MCF 10A (cell line): ENCODE data around the gene KNDC1. TPM values are rescaled to one million over a fixed set of nuclear protein-coding genes. Genes with fewer than 3 reads are reported as not detected.

Source experiments
- BruUV-seq: library from RNA; stranded (reverse); fragments of 400-500 nt; replicated peaks from 2 replicates; lab custom pipeline; 2021; lab: Mats Ljungman, UMichigan
- CTCF ChIA-PET: fragments of 300-600 bp; sonication (Branson Sonifier 250); formaldehyde crosslinking; extraction: SDS; loops from one replicate; lab custom pipeline; 2021; ENCODE audit warnings: antibody characterized with exemption, inconsistent platforms; lab: Yijun Ruan, JAX
- POLR2A ChIA-PET: fragments of 300-600, 350-650 bp; sonication (Branson Sonifier 250); formaldehyde crosslinking; extraction: SDS; loops from one replicate; lab custom pipeline; 2020; ENCODE audit warnings: antibody characterized with exemption, inconsistent platforms; lab: Yijun Ruan, JAX
- DNase-seq: peaks from one replicate; pipeline ENCODE4 v3.0.0-alpha.2; 2018; ENCODE audit not compliant: unreplicated experiment
- H3K27ac Mint-ChIP-seq: one replicate; pipeline ENCODE4 v1.8.0; 2022; ENCODE audit warnings: mild to moderate bottlenecking, low read depth, mixed read lengths; ENCODE audit not compliant: unreplicated experiment
- H3K27me3 Mint-ChIP-seq: one replicate; pipeline ENCODE4 v1.8.0; 2022; ENCODE audit warnings: mixed read lengths; ENCODE audit not compliant: insufficient read depth, unreplicated experiment
- H3K36me3 Mint-ChIP-seq: one replicate; pipeline ENCODE4 v1.8.0; 2022; ENCODE audit warnings: mild to moderate bottlenecking, moderate library complexity, mixed read lengths; ENCODE audit not compliant: insufficient read depth, unreplicated experiment
- H3K4me1 Mint-ChIP-seq: one replicate; pipeline ENCODE4 v1.8.0; 2022; ENCODE audit warnings: mixed read lengths; ENCODE audit not compliant: insufficient read depth, unreplicated experiment
- H3K4me3 Mint-ChIP-seq: one replicate; pipeline ENCODE4 v1.8.0; 2022; ENCODE audit warnings: mild to moderate bottlenecking, moderate library complexity, mixed read lengths; ENCODE audit not compliant: unreplicated experiment
- H3K9me3 Mint-ChIP-seq: one replicate; pipeline ENCODE4 v1.8.0; 2022; ENCODE audit warnings: mixed read lengths; ENCODE audit not compliant: unreplicated experiment
- CTCF ChIP-seq: fragments of 200-600 bp; IDR thresholded peaks from one replicate; pipeline ENCODE4 v1.8.0; 2022; ENCODE audit warnings: antibody characterized with exemption, mild to moderate bottlenecking; ENCODE audit not compliant: unreplicated experiment
- intact Hi-C: fragments of 100-400 bp; cut with micrococcal nuclease; formaldehyde crosslinking; loops from 2 replicates; pipeline ENCODE4 v1.14.1; 2022
- total RNA-seq: library from RNA; stranded (reverse); gene quantifications from 2 replicates; pipeline ENCODE4 v1.2.3, GENCODE V29; 2022

The KNDC1 gene
- total RNA-seq, 1 experiment from 2014 or later, result 2.1 TPM

GRCh38 chr10:133209117-133209516 lies 49.1 kb downstream of the KNDC1 start:
- no peak for TF ChIP-seq CTCF

GRCh38 chr10:133209641-133210040 lies 49.6 kb downstream of the KNDC1 start:
- no peaks in the 10 kb centered on the region for H3K27me3 Mint-ChIP-seq
- intact Hi-C loops, result no loop called here
- no peaks in the 10 kb centered on the region for H3K9me3 Mint-ChIP-seq
- no peaks in the 10 kb centered on the region for H3K36me3 Mint-ChIP-seq
- no peak overlapping the region for H3K4me3 Mint-ChIP-seq
- TF ChIP-seq CTCF, result no peak
- ChIA-PET POLR2A (no interaction called here), CTCF (no interaction called here)
- H3K27ac Mint-ChIP-seq, result no peak overlapping the region
- no peaks in the 10 kb centered on the region for H3K4me1 Mint-ChIP-seq
- DNase-seq, result no peak
- BruUV-seq, result no TSS peak

More at GRCh38 chr10:133209117-133209516, 49.1 kb downstream of the KNDC1 start:
- no peak for DNase-seq
- H3K9me3 Mint-ChIP-seq, result no peaks in the 10 kb centered on the region
- H3K27ac Mint-ChIP-seq, result no peak overlapping the region
- H3K36me3 Mint-ChIP-seq, result no peaks in the 10 kb centered on the region
- no peaks in the 10 kb centered on the region for H3K27me3 Mint-ChIP-seq
- ChIA-PET CTCF (no interaction called here), POLR2A (no interaction called here)
- no TSS peak for BruUV-seq
- H3K4me3 Mint-ChIP-seq, result no peak overlapping the region
- H3K4me1 Mint-ChIP-seq, result no peaks in the 10 kb centered on the region
- intact Hi-C loops, result no loop called here

GRCh38 chr10:133210398-133211140 lies 50.5 kb downstream of the KNDC1 start:
- Mint-ChIP-seq H3K4me1 (no peaks in the 10 kb centered on the region), H3K4me3 (no peak overlapping the region), H3K27ac (no peak overlapping the region), H3K9me3 (no peaks in the 10 kb centered on the region), H3K36me3 (no peaks in the 10 kb centered on the region), H3K27me3 (no peaks in the 10 kb centered on the region)
- ChIA-PET POLR2A (interaction anchor here (0.7 kb wide), 1 partner anchor 103 kb away, joined by 3 read pairs; no protein-coding TSS in a partner anchor), CTCF (no interaction called here)
- BruUV-seq, result no TSS peak
- intact Hi-C loops, result no loop called here
- no peak for DNase-seq
- TF ChIP-seq CTCF, result no peak

- DNase-seq, result no peak
- Mint-ChIP-seq H3K36me3 (no peaks in the 10 kb centered on the region), H3K4me1 (no peaks in the 10 kb centered on the region), H3K4me3 (no peak overlapping the region), H3K27me3 (no peaks in the 10 kb centered on the region), H3K27ac (no peak overlapping the region), H3K9me3 (peaks cover 1% of the 10 kb centered on the region)
- intact Hi-C loops, result no loop called here
- BruUV-seq, result no TSS peak
- CTCF ChIA-PET, result no interaction called here
- TF ChIP-seq CTCF, result no peak
- POLR2A ChIA-PET, result interaction anchor here (0.7 kb wide), 1 partner anchor 103 kb away, joined by 3 read pairs; no protein-coding TSS in a partner anchor
These were observed 51.3 kb downstream of the KNDC1 start for GRCh38 chr10:133211141-133211830.
